GM19351 (cell line): ENCODE data around the gene MEGF11.
A peak's percentile ranks its signal among the peaks of the same experiment; 100 is the strongest.

Experiments
- ATAC-seq: cut with Tn5 transposase; IDR thresholded peaks from one replicate; pipeline ENCODE4 v1.9.1; 2021; ENCODE audit warnings: mild to moderate bottlenecking, moderate library complexity; ENCODE audit not compliant: unreplicated experiment

The MEGF11 gene

DNA sequence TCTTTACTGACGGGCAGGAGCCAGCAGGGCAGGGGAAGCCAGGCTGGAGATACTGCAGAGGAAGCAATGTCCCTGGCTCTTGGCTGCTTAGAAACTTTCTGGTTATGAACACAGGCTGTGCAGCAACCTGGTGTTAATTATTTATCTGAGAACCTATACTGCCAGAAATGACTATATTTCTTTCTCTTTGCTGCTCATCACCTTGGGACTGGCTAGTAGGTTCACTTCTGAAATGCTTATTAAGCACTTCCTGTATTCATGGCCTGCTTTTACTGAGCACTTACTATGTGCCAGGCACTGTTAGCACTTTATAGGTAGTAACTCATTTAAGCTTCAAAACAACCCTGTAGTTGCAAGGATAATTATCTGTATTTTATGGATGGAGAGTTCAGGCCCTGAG is 326.7 kb downstream of the MEGF11 start:
- ATAC-seq, result no peak

DNA sequence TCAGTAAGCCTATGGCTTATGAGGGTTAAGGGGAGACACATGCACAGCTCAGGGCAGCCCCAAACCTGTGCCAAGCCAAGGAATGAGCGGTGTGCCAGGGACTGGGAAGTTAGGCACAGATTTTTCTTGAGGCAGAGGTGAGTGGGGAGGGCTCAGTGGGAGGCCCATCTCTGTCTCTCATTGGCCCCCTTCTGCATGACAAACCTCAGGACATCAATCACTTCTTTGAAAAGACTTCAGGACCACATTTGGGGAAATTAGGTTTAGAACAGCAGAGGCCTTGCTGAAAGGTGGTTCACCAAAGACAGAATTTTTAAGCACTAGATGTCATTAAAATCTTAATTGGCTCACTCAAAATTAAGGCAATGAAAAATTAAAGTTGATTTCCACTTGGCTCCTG is 327.1 kb downstream of the MEGF11 start:
- ATAC-seq, result no peak

DNA sequence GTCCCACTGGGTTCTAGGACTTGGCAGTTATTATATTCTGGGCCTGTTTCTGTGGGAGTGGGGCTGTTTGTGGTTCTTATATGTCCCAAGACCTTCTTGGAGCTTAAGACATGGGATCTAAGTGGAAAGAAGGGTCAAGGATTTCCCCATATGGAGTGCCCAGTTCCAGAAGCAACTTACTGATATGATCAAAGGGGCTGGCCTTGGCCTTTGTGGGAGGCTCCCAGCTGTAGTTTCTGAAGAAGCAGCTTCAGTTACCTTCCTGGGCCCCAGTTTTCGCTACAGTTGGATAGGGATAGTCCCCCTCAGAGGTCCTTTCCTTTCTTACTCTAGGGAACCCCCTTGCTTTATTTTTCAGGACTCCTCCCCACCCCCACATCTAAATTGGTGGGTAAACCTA is 328.2 kb downstream of the MEGF11 start:
- no peak for ATAC-seq

DNA sequence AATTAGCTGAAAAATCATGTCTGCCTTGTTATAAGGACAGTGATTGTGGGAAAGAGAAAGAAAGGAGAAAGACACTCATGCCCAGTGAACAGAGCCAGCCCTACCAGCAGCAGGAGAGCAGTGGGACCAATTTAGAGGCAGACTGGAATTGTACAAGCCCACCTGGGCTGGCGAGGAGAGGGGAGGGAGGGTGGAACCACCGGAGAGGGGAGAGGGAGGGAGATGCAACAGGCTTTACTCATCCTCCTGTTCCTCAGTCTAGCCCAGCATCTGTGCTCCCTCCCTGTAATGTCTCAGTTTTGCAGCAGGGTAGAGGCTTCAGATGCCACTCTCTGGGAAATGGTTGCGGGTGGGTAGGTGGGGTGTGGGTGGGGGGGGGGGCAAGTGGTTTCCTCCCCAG is 329.5 kb downstream of the MEGF11 start:
- ATAC-seq, result no peak

DNA sequence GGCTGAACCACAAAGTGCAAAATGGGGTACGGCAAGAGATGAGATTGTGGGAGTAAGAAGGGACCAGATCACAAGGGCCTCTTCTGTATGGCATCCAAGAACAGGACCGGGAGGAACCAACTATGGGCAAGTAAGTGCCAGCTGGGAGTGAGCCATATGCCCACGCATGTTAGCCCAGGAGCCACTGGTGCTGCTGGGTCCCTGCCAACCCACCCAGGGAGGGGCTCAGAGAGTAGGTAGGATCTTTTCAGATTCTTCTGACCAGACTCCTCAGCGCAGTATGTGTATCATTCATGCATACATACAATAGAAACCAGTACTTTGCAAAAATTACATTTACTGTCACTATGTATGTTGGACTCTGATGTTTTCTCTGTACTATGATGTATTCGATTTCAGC is 330.3 kb downstream of the MEGF11 start:
- no peak for ATAC-seq

DNA sequence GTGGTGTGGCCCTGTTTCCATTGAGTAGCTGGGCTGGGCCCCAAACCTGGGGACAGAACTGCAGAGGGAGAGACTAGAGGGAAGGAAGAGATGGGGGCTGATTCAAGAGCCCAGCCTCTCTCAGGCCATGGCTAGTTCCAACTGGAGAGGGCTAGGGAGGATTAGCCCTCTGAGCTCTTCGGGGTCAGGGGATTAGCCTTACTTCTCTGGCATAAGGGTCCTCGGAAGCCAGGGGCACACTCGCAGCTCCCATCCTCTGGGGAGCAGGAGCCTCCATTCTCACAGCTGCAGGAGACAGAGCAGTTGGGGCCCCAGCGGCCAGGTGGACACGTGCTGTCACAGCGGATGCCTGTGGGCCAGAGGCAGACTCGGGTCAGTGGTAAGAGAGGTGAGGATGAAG is 330.9 kb downstream of the MEGF11 start:
- no peak for ATAC-seq

DNA sequence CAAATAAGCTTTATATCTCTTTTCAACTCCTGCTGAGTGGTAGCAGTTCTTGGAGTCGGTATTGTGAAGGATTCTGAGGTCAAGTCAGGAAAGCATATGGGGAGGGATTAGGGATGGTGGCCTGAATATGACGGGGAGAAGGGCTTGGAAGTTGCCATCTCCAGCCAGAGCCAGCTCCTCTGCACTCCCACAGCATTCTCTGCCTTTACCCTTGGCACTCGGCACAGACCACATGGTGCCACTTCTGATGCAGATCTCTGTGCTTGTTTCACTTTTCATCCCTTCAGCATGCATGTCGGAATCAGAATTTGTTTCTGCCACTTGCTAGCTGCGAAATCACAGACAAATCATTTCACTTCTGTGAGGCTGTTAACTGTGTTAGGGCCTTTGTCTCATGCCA is 331.8 kb downstream of the MEGF11 start:
- no peak for ATAC-seq

DNA sequence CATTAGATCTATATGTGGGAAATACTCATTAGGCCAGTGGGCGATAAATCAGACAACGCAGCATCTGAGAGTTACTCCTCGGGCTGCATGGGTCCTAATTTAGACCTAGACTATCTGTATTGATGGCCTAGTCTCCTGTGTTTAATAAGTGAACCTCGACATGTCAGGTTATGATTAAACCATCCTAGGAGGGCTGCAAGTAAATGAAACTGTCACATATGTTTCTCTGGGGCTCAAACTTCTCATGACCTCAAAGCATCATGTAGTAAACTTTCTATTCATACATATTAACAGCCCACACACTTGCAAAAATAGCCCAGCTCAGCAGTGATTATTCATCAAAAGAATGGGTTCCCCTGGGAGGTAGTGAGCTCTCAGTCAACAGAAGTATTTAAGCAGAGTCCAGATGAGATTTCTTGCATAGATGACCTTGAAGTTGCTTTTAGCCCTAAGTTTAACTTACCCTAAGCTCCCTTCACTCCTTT is 332.7 kb downstream of the MEGF11 start:
- ATAC-seq, result peak; percentile 44

DNA sequence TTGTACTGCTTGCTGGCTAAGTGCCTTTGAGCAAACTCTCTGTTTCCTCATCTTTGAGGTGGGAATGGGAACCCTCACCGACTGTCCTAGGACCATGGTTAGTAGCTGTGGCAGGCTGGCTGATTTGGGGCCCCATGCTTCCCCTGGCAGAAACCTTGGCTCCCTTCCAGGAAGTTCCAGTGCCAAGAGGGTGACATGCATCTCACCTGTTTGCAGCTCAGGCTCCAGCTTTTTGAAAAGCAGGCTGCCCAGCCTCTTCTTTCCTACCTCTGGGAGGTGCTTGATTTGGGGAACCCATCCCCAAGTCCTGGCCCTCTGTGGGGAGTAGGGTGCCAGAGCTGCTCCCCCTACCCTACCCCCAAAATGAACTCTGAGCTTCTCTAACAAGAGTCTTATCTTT is 333.4 kb downstream of the MEGF11 start:
- no peak for ATAC-seq

DNA sequence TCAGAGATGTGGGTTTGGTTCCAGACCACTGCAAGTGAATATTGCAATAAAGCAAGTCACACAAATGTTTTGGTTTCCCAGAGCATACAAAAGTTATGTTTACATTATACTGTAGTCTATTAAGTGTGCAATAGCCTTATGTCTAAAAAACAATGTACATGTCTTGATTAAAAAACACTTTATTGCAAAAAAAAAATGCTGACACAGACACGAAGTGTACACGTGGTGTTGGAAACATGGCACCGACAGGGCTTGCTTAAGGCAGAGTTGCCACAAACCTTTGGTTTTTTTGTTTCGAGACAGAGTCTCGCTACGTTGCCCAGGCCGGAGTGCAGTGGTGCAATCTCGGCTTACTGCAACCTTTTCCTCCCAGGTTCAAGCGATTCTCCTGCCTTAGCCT is 334.2 kb downstream of the MEGF11 start:
- ATAC-seq, result no peak

DNA sequence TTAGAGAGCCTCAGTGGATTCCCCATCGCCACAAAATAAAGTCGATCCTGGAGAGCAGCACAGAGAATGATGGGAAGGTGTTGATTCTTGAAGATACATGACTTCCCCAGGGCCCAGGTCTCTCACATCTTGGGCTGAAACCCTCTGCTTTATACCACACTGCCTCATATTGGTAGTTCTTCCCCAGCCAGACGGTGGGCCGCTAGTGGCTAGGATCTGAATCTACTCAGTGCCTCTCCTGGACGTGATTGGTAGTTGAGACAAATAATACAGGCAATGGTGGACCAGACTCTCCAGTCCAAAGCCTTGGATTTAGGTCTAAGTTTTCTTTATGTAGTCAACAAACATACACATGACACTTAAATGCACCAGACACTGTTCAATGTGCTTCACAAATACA is 334.6 kb downstream of the MEGF11 start:
- no peak for ATAC-seq

DNA sequence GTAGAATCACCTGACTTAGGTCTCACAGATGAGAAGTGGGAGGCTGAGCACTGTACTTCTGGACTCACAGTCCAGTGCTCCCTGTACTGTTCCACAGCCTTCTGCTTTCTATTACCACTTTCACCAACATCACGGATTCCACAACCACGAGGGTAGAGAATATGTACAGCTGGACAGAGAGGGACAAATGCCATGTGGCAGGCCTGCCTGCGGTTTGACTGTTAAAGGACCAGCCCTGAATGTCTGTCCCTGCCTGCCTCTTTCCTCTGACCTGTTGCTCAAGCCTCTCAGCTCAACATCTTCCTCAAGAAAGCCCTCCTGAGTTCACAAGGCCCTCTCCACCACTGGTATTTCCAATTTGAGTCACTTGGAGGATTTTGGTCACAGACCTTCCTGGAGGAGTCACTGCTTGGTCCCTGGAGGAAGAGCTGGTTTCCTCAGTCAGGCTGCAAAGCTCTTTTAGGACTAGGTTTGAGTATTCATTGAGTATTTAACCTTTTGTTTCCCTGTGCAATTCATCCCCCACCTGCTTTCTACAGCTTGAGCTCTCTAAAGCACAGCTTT is 335.1 kb downstream of the MEGF11 start:
- ATAC-seq, result no peak

DNA sequence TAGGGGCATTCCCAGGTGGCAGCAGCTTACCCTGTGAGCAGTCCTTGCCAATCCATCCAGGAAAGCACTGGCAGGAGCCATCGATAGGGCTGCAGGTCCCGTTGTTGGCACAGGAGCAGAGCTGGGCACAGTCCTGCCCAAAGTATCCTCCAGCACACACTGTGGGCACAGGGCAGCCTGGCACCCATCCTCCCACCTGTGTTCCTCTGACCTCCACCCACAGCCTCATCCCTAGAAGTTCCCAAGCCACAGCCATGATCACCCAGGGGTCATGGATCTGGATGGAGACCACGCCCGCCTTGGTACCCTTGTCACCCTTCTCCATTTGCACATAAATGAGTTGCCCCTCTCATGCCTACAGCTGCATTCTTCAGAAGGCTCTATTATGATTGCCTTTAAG is 335.6 kb downstream of the MEGF11 start:
- ATAC-seq, result no peak

DNA sequence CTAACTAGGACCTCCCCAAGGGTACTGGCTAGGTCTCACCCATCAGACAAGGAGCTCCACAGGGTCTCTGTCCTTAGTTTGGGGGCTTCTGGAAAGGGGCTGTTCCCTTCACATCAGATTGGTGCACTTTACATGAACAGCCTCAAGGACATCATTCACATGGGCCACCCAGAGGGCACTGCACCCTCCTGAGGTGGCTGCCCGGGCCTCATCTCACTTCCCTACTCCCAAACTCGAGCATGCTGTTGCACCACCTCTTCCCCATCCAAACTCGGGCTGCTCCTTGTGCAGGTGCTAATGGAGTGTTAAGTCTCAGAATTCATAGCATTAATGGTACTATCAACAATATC is 336.2 kb downstream of the MEGF11 start:
- peak; percentile 4 for ATAC-seq

DNA sequence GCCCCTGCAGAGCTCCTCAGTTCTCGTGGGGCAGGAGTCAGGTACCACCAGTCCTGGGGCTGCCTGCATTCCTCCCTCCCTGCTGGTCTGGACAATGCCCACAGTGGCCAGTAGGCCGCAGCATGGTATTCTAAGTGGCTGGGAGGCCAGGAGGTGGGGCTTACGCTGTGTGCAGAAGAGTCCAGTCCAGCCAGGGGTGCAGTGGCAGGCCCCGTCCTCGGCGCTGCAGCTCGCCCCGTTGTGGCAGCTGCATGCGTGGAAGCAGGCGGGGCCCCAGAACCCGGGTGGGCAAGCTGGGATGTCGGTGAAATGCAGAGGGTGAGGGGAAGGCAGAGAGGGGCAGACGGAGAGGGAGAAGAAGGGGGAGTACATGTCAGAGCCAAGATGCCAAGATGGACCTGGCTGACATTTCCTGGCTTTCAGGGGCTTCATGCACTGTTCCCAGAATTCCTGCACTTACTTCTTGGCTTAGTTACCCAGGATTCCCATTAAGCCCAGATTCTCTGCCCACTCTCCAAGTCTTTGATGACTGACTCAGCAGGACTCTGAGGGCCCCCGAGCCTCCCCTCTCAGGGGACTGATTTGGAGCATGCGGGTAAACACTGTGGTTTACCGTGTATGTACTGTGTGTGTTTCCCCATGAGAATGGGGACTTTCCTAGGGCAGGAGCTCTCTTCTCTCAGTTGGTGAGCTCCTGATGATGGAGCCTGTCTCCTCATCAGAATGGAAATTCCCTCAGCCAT is 336.7 kb downstream of the MEGF11 start:
- peak; percentile 67 for ATAC-seq

DNA sequence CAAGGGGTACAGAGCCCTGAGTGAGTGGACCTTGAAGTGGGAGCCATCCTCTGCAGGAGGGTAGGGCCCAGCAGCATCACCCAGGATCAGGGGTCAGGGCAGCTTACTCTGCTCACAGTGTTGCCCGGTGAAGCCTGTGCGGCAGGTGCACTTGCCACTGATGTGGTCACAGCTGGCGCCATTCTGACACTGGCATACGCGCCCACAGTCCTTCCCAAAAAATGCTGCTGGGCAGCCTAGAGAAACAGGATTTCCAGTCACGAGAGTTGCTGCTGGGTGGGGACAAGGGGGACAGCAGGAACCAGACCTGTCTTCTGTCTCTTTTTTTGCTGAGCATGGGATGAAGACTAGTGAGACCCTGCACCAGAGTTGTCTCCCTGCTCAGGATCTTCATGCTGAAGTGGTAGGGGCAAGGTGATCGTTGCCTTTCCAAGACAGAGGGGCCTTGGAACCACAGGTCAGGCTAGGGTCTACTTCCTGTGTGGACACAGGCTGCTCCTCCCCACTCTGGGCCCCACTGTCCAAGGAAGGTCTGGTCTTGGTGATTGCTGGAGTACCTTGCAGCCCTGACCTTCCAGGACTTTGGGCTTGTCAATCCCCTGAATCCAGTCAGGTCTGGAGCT is 337.4 kb downstream of the MEGF11 start:
- no peak for ATAC-seq

DNA sequence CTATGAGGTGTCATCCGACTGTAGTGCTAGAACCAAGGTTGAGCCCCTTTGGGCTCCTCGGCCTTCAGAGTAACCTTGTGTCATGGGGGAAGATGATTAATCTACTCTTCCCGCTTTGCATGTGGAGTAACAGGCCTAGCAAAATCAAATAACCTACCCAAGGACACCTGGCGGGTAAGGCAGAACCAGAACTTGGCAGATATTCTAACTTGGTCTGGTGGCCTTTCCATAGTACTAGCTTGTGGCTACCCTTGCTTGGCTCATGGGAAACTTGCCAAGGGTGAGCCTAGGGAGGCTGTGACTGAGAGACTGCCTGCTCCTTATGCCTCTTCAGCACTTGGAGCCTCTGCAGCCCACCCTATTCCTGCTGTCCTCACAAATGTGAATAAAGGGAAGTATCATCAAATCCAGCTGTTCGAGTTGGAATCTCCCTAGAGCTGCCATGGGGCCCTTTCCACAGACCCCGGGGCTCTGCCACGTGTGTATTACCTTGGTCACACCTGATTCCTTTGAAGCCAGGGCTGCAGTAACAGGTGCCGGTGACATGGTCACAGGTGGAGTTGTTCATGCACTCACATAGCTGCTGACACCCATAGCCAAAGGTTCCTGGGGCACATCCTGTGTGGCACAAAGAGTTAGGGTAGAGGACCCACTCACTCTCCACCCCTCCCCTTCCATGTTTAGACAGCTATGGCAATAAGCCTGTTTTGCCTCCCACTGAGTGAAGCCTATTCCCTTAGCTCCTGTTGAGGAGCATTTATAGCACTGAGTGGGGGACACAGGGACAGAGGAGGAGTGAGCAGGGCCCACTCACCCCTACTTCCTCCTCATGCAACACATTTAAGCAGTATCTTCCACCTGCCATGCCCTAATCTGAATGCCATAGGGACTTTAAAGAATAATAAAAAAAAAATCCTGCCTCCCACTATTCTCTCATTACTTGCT is 338.3 kb downstream of the MEGF11 start:
- ATAC-seq, result no peak

DNA sequence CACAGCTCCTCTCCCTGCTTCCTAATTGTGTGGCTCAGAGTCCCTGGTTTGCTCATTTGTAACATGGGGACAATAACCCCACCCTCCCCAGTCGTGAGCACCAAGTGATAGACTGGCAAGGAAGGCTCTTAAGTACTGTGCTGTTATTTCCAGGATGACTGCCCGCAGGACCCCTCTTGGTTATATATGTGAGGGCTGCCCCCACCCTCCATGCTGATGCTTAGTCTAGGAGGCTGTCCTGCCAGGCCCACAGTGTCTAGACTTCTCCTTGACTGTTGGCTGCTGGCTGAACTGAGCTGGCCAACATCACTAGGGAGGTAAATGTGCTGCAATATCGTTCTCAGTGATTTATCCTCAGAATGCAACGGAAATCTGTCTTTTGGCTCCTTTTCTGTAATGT is 339.2 kb downstream of the MEGF11 start:
- no peak for ATAC-seq

DNA sequence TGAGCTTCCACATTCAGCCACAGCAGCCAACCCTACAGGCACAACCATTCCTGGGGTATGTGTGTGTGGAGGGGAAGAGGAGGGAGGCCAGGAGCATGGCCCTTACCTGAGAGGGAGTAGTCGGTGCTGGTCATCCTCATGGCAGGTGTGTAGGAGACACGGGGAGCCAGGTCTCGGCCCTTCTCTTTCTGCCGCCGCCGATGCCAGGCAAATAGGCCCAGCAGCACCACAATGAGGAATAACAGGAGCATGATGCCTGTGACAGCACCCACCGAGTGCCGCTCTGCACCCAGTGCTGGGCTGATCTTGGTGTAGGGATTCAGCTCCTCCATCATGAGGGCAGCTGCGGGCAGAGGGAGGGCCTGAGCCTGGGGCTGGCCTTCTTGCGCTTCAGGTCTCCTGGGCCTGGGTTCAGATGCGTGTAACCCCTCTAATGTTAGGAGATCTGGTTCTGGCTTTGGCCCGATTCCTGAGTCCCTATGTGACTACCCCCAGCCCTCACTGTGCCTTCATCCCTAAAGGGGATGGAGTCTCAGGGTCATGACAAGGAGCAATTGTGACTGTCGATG is 339.8 kb downstream of the MEGF11 start:
- no peak for ATAC-seq

DNA sequence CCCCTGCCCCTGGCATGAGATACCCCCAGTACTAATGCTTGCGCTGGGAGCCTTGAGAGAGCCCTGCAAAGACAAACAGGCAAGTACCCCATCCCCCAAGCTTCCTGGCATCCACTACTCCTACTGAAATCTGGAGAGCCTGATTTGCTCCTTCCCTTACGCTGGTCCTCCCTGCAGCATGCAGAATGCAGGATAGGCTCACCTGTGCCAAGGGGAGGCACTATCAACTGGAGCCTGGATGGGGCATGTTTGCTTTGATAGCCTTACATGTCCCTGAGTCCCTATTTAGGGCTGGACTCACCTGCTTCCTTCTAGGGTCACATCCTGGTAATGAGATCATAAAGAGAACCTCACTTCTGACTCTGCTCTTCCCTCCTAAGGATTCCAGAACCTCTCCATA is 341.3 kb downstream of the MEGF11 start:
- ATAC-seq, result no peak

DNA sequence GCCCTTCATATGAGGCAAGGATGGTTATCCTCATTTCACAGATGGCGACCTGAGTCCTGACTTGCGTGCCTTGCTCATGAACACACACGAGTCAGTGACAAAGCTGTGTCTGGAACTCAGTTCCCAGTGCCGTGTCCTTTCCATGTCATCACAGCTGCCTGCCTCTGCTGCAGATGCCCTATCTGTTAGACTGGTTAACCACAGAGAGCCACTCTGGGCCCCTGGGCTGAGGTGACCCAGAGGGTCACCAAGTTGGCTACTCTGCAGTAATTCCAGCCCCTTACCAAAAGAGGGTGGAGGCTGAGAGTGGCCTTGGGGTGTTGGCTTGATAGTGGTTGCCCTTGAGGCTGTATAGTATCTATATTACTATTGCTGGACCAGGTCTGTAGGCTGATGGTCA is 343.2 kb downstream of the MEGF11 start:
- no peak for ATAC-seq
